ENCODE measurements around the gene GLA.

The GLA gene

GRCh38 chrX:101348452-101349192 is 59.1 kb downstream of the GLA start, which contains the start of gene TIMM8A:
Gene TIMM8A, minus strand, starts transcription at chrX:101348742. Its CDS starts 78 bp downstream, at chrX:101348664.
- peak; percentile 70 for DNase-seq

- DNase-seq, result no peak
These were observed 59.8 kb downstream of the GLA start for GRCh38 chrX:101347859-101348451.

Measured in activated effector memory CD4-positive, alpha-beta T cell treated with Interleukin-2 at 50 U/mL for 16 hours (primary cell).